HTERT RPE-1 (cell line): ENCODE measurements around the gene GNA12.
"Not testable (repeated sequence)": the region's sequence is repeated elsewhere in the genome, so short reads cannot be mapped to it uniquely, and the experiment has no call there.

Experiments used
- in situ Hi-C: fragments of 300-500 bp; cut with MboI; formaldehyde crosslinking; loops from 4 replicates; pipeline ENCODE4 v1.14.3; 2020; ENCODE audit warnings: low sequenced_read_pairs

The GNA12 gene

GRCh38 chr7:2732388-2732787, 111.7 kb downstream of the GNA12 start:
- in situ Hi-C loops: no loop called here

GRCh38 chr7:2730846-2731770, 113.0 kb downstream of the GNA12 start:
- in situ Hi-C loops: no loop called here

- in situ Hi-C loops: no loop called here
Observed at GRCh38 chr7:2729893-2730716, 114.0 kb downstream of the GNA12 start.

- in situ Hi-C loops: no loop called here
Observed at GRCh38 chr7:2729031-2729892, 114.8 kb downstream of the GNA12 start.

GRCh38 chr7:2728316-2729030, 115.6 kb downstream of the GNA12 start:
- in situ Hi-C loops: no loop called here

- in situ Hi-C loops: not testable (repeated sequence)
Observed at GRCh38 chr7:2727206-2727605, 116.9 kb downstream of the GNA12 start.

- in situ Hi-C loops: no loop called here
Observed at GRCh38 chr7:2726316-2727018, 117.6 kb downstream of the GNA12 start.

- in situ Hi-C loops: no loop called here
Observed at GRCh38 chr7:2725178-2726105, 118.7 kb downstream of the GNA12 start.

GRCh38 chr7:2724453-2725177, 119.5 kb downstream of the GNA12 start:
- in situ Hi-C loops: no loop called here

- in situ Hi-C loops: not testable (repeated sequence)
Observed at GRCh38 chr7:2724036-2724435, 120.1 kb downstream of the GNA12 start.

- in situ Hi-C loops: no loop called here
Observed at GRCh38 chr7:2723138-2723850, 120.8 kb downstream of the GNA12 start.

- in situ Hi-C loops: no loop called here
Observed at GRCh38 chr7:2722591-2722990, 121.5 kb downstream of the GNA12 start.

GRCh38 chr7:2721842-2722241, 122.3 kb downstream of the GNA12 start:
- in situ Hi-C loops: no loop called here

GRCh38 chr7:2720024-2720423, 124.1 kb downstream of the GNA12 start:
- in situ Hi-C loops: no loop called here

- in situ Hi-C loops: no loop called here
Observed at GRCh38 chr7:2719007-2719406, 125.1 kb downstream of the GNA12 start.

- in situ Hi-C loops: no loop called here
Observed at GRCh38 chr7:2718296-2718965, 125.7 kb downstream of the GNA12 start.
